Coronary artery (tissue), 2 donors: ENCODE results near the gene DIP2C.
"Not testable (repeated sequence)": the region's sequence is repeated elsewhere in the genome, so short reads cannot be mapped to it uniquely, and the experiment has no call there.

Experiments used
- DNase-seq: peaks from one replicate; pipeline ENCODE4 v3.0.0-alpha.2; 2017; ENCODE audit warnings: low spot score
- H3K27ac ChIP-seq, 2 donors: fragments of 200-600 bp; sonication (generic); one replicate each; pipeline ENCODE4 v1.5.1; 2016 to 2019
- H3K4me3 ChIP-seq: fragments of 200-600 bp; sonication (generic); 2 replicates; pipeline ENCODE4 v1.5.1; 2016; ENCODE audit warnings: mild to moderate bottlenecking, moderate library complexity
- CTCF ChIP-seq: fragments of 200-600 bp; sonication (generic); IDR thresholded peaks from one replicate; pipeline ENCODE4 v1.5.1; 2019; ENCODE audit warnings: antibody characterized with exemption

DIP2C gene

DNA sequence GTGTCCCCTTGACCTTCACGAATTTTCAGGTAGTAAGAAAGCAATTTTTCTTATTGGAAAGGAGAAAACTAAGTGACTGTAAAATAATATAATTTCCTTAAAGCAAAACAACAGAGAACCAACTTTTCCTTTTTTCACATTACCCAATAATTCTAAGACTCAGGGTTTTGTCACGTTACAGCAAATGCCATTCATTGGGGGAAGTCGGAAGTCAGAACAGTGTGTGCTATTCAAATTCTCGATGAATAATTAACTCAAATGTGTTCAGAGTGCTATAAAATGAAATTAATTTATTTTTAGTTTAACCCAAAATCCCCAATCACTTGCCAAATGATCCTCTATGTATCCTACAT lies 40.0 kb downstream of the DIP2C start:
- no peak for TF ChIP-seq CTCF
- Histone ChIP-seq H3K27ac (peak overlapping the region; percentile 38 to 58), H3K4me3 (peak overlapping the region; percentile 54)
- DNase-seq = no peak

DNA sequence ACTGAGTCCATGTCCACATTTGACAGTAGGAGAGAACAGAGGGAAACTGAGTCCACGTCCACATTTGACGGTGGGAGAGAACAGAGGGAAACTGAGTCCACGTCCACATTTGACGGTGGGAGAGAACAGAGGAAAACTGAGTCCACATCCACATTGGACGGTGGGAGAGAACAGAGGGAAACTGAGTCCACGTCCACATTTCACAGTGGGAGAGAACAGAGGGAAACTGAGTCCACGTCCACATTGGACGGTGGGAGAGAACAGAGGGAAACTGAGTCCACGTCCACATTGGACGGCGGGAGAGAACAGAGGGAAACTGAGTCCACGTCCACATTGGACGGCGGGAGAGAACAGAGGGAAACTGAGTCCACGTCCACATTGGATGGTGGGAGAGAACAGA lies 42.4 kb downstream of the DIP2C start:
- not testable (repeated sequence) for H3K4me3 ChIP-seq

GRCh38 chr10:646118-646524 lies 43.3 kb downstream of the DIP2C start:
- Histone ChIP-seq H3K27ac (no peak overlapping the region), H3K4me3 (no peak overlapping the region)
- no peak for DNase-seq
- TF ChIP-seq CTCF = no peak

More for the DNA sequence above, 42.4 kb downstream of the DIP2C start:
- DNase-seq, H3K27ac ChIP-seq: not testable (repeated sequence)

GRCh38 chr10:644943-645334 lies 44.5 kb downstream of the DIP2C start:
- H3K4me3 ChIP-seq = no peak overlapping the region
- no peak overlapping the region for H3K27ac ChIP-seq
- no peak for DNase-seq

DNA sequence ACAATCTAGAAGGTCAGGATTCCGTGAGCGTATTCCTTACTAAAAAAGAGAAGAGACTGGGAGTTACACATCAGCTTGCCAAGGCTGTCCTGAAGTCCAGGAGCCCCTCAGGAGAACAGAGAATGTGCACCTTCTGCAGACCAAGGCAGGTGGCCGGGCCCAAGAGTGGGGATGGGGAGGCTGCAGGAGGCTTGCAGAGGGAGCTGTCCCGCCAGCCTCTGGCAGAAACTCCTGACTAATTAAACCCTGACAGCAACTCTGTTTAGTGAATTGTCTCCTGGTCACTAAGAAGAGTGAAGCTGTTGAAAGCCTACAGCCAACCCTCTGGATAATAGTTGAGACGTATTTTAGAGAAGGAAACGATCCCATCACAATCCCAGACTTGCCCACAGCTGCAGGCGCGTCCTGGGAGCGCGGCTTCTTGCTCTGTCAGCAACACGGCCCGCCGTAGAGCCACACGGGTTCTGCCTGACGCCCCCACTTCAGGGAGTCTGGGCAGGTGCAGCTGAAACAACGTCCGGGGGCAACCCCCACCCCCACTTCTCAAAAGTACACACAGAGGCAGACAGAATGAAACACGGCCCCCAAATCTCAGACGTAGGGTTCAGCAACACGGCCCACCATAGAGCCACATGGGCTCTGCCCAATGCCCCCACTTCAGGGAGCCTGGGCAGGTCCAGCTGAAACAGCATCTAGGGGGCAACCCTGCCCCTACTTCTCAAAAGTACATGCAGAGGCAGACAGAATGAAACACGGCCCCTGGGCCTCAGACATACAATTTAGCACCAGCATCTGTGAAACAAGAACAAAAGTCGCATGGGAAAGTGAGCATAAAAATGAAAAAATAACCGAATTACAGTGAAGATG lies 45.2 kb downstream of the DIP2C start:
- H3K4me3 ChIP-seq = no peak overlapping the region
- no peak for DNase-seq
- no peak for TF ChIP-seq CTCF
- H3K27ac ChIP-seq = no peak overlapping the region

More at GRCh38 chr10:644943-645334, 44.5 kb downstream of the DIP2C start:
- no peak for TF ChIP-seq CTCF

GRCh38 chr10:642186-642890 lies 47.1 kb downstream of the DIP2C start:
- no peak overlapping the region for H3K4me3 ChIP-seq
- DNase-seq = no peak
- no peak for TF ChIP-seq CTCF
- no peak overlapping the region for H3K27ac ChIP-seq

DNA sequence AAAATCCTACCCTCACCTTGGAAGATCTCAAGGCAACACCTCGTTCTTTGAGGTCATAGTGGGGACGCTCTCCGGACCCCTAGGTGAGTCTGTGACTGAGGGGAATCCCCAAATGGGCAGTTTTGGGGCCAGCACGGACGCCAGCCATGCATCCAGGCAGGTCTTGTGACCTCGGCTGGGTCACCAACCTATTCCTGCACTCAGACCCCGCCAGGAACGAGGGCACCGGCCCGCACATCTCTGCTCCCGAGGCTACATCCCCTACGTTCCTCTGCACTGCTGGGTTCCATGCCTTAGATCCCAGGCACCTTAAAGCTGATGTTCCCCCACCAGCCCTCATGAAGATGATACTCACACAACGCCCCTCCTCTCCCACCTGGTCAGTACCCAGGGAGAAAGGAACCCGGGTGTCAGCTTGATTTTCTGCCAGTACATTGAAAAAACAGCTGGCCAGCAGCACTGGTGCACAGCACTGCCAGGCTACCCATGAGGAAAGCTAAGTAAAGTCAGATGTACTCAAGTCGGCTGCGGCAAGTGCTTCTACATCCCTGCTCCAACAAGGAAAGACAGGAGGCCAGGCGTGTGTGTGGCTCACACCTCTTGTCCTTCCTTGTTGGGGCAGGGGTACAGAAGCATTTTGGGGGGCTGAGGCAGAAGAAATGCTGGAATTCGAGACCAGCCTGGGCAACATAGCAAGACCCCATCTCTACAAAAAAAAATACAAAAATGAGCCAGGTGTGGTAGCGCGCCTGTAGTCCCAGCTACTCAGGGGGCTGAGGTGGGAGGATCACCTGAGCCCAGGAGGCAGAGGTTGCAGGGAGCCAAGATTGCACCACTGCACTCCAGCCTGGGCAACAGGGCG lies 48.1 kb downstream of the DIP2C start:
- DNase-seq = no peak
- TF ChIP-seq CTCF = no peak
- no peak overlapping the region for H3K4me3 ChIP-seq
- H3K27ac ChIP-seq = no peak overlapping the region
